Upper lobe of left lung (tissue), 6 donors: ENCODE data around the gene CHRNG. TPM values are rescaled to one million over a fixed set of nuclear protein-coding genes. Genes with fewer than 3 reads are reported as not detected.

Experiments
- ATAC-seq, 2 donors: fragments of 200-7000 bp; cut with Tn5 transposase; one replicate each; pipeline ENCODE4 v1.9.1; 2022; ENCODE audit warnings: mild to moderate bottlenecking in 2 of 2, moderate library complexity in 2 of 2; ENCODE audit not compliant: low FRiP score in 2 of 2
- DNase-seq, 2 donors: peaks; one replicate each; pipeline ENCODE4 v3.0.0-alpha.2; 2019 to 2020
- H3K27ac ChIP-seq, 4 donors: fragments of 200-600 bp; sonication (generic); one replicate each; pipeline ENCODE4 v1.5.1; 2016 to 2019
- H3K27me3 ChIP-seq, 4 donors: fragments of 200-600 bp; sonication (generic); one replicate each; pipeline ENCODE4 v1.5.1; 2017 to 2019
- H3K36me3 ChIP-seq, 4 donors: fragments of 200-600 bp; sonication (generic); one replicate each; pipeline ENCODE4 v1.5.1; 2016 to 2019
- H3K4me1 ChIP-seq, 4 donors: fragments of 200-600 bp; sonication (generic); one replicate each; pipeline ENCODE4 v1.5.1; 2018 to 2019
- H3K4me3 ChIP-seq, 4 donors: fragments of 200-600 bp; sonication (generic); one replicate each; pipeline ENCODE4 v1.5.1; 2017 to 2019; ENCODE audit warnings: mild to moderate bottlenecking in 2 of 4, moderate library complexity in 1 of 4
- H3K9me3 ChIP-seq, 4 donors: fragments of 200-600 bp; sonication (generic); one replicate each; pipeline ENCODE4 v1.5.1; 2018 to 2019
- CTCF ChIP-seq, 6 experiments: fragments of 450-650 bp in 4 of 6; fragments of 200-600 bp in 2 of 6; sonication (generic) in 2 of 6; IDR thresholded peaks; one replicate each; pipeline ENCODE4 v1.5.1; 2016 to 2019; ENCODE audit warnings: antibody characterized with exemption in 6 of 6
- EP300 ChIP-seq, 4 donors: sonication (generic); formaldehyde crosslinking; IDR thresholded peaks; one replicate each; pipeline ENCODE4 v1.5.1; 2017; ENCODE audit warnings: antibody characterized with exemption in 4 of 4, control low read depth in 2 of 4
- POLR2A ChIP-seq, 4 donors: fragments of 450-650 bp; IDR thresholded peaks; one replicate each; pipeline ENCODE4 v1.5.1; 2016 to 2017; ENCODE audit warnings: antibody characterized with exemption in 4 of 4, mild to moderate bottlenecking in 2 of 4
- POLR2AphosphoS5 ChIP-seq, 2 donors: sonication (generic); formaldehyde crosslinking; IDR thresholded peaks; one replicate each; pipeline ENCODE4 v1.5.1; 2017; ENCODE audit warnings: antibody characterized with exemption in 2 of 2
- WGBS, 2 donors: methylation state at CpG; one replicate each; pipeline ENCODE4 v1.1.5; 2017 to 2018; 5-methylcytosine and 5-hydroxymethylcytosine counted together
- total RNA-seq, 6 donors: library from RNA; depleted of rRNA in 4 of 6; stranded (reverse); fragments of >200 nt in 4 of 6; gene quantifications; one replicate each; pipeline versions ENCODE4 v1.1.0 to v1.2.1, GENCODE V29; 2016 to 2021
- donor health status: DM: no; HTN: no; CAD: no; lungs with moderate emphysema.
- donor health status: DM: no; HTN: yes; CAD: no; lungs with severe emphysema.

Gene CHRNG
- total RNA-seq, 6 donors from 2014 or later: not detected

GRCh38 chr2:232573042-232573441, 33.5 kb downstream of the CHRNG start:
- H3K27ac ChIP-seq: no peak overlapping the region
- peaks cover 0 to 9% (median 0%) of the 10 kb centered on the region in 4 donors for H3K4me1 ChIP-seq
- DNase-seq: no peak
- no peak overlapping the region for H3K4me3 ChIP-seq
- H3K36me3 ChIP-seq: peaks cover 17 to 89% (median 52%) of the 10 kb centered on the region in 4 donors
- no peaks in the 10 kb centered on the region for H3K27me3 ChIP-seq
- H3K9me3 ChIP-seq: no peaks in the 10 kb centered on the region
- ATAC-seq: no peak
- TF ChIP-seq POLR2AphosphoS5 (IDR thresholded peaks at IDR 0.05) (no peak), POLR2A (IDR thresholded peaks at IDR 0.05) (no peak), EP300 (IDR thresholded peaks at IDR 0.05) (no peak), CTCF (IDR thresholded peaks at IDR 0.05) (no peak)

- 99 to 100% methylated on average over 5 to 7 of the region's 8 CpGs for WGBS, 2 donors
- Histone ChIP-seq H3K4me3 (no peak overlapping the region), H3K27me3 (no peaks in the 10 kb centered on the region), H3K9me3 (no peaks in the 10 kb centered on the region), H3K4me1 (peaks cover 0 to 6% (median 0%) of the 10 kb centered on the region in 4 donors), H3K36me3 (peaks cover 13 to 81% (median 44%) of the 10 kb centered on the region in 4 donors), H3K27ac (no peak overlapping the region)
- ATAC-seq: no peak
- TF ChIP-seq EP300 (IDR thresholded peaks at IDR 0.05) (no peak), CTCF (IDR thresholded peaks at IDR 0.05) (no peak), POLR2A (IDR thresholded peaks at IDR 0.05) (no peak), POLR2AphosphoS5 (IDR thresholded peaks at IDR 0.05) (no peak)
- no peak for DNase-seq
These were observed 34.4 kb downstream of the CHRNG start for GRCh38 chr2:232573771-232574435.

GRCh38 chr2:232574674-232575403, 35.3 kb downstream of the CHRNG start:
- Histone ChIP-seq H3K27ac (no peak overlapping the region), H3K4me1 (peaks cover 0 to 6% (median 0%) of the 10 kb centered on the region in 4 donors), H3K9me3 (no peaks in the 10 kb centered on the region), H3K36me3 (peaks cover 5 to 72% (median 34%) of the 10 kb centered on the region in 4 donors), H3K4me3 (no peak overlapping the region), H3K27me3 (no peaks in the 10 kb centered on the region)
- no peak for TF ChIP-seq EP300 (IDR thresholded peaks at IDR 0.05)
- TF ChIP-seq CTCF (IDR thresholded peaks at IDR 0.05): no peak
- no peak for TF ChIP-seq POLR2A (IDR thresholded peaks at IDR 0.05)
- TF ChIP-seq POLR2AphosphoS5 (IDR thresholded peaks at IDR 0.05): no peak
- DNase-seq (no peak), ATAC-seq (no peak)
- WGBS, 2 donors: 85 to 92% methylated on average over 5 of the region's 5 CpGs

- H3K27ac ChIP-seq: no peak overlapping the region
- peaks cover 5 to 69% (median 29%) of the 10 kb centered on the region in 4 donors for H3K36me3 ChIP-seq
- H3K4me1 ChIP-seq: peaks cover 0 to 6% (median 0%) of the 10 kb centered on the region in 4 donors
- no peaks in the 10 kb centered on the region for H3K27me3 ChIP-seq
- no peak overlapping the region for H3K4me3 ChIP-seq
- TF ChIP-seq CTCF (IDR thresholded peaks at IDR 0.05) (no peak), POLR2A (IDR thresholded peaks at IDR 0.05) (no peak), EP300 (IDR thresholded peaks at IDR 0.05) (no peak)
- DNase-seq (no peak), ATAC-seq (no peak)
- WGBS, 2 donors: 95 to 100% methylated on average over 1 of the region's 1 CpG
- no peaks in the 10 kb centered on the region for H3K9me3 ChIP-seq
These were observed 35.9 kb downstream of the CHRNG start for GRCh38 chr2:232575404-232575746.
